Lung (tissue), 12 donors: ENCODE measurements around the gene COMT. TPM values are rescaled to one million over a fixed set of nuclear protein-coding genes. Genes with fewer than 3 reads are reported as not detected.

Experiments
- ATAC-seq: fragments of 200-7000 bp; cut with Tn5 transposase; one replicate; pipeline ENCODE4 v1.9.1; 2020; ENCODE audit warnings: moderate number of reproducible peaks; ENCODE audit not compliant: insufficient read depth, low FRiP score
- DNase-seq, 3 donors: peaks; one replicate each; pipeline ENCODE4 v3.0.0-alpha.2; 2013 to 2017
- H3K27ac ChIP-seq, 2 donors: one replicate each; pipeline ENCODE4 v1.5.1; 2013; ENCODE audit warnings: mild to moderate bottlenecking in 2 of 2, moderate library complexity in 2 of 2, control low read depth in 1 of 2, inconsistent platforms in 1 of 2, low read depth in 1 of 2, low read length in 1 of 2
- H3K27me3 ChIP-seq, 3 donors: one replicate each; pipeline ENCODE4 v1.5.1; 2013; ENCODE audit warnings: low read length in 2 of 3; ENCODE audit not compliant: control insufficient read depth in 3 of 3, insufficient read depth in 3 of 3
- H3K36me3 ChIP-seq, 4 donors: one replicate each; pipeline ENCODE4 v1.5.1; 2013; ENCODE audit warnings: low read length in 4 of 4, mild to moderate bottlenecking in 1 of 4, moderate library complexity in 1 of 4; ENCODE audit not compliant: control insufficient read depth in 4 of 4, insufficient read depth in 4 of 4
- H3K4me1 ChIP-seq, 5 donors: one replicate each; pipeline ENCODE4 v1.5.1; 2013; ENCODE audit warnings: low read length in 5 of 5, mild to moderate bottlenecking in 2 of 5, moderate library complexity in 1 of 5; ENCODE audit not compliant: control insufficient read depth in 5 of 5, insufficient read depth in 5 of 5
- H3K4me3 ChIP-seq: one replicate; pipeline ENCODE4 v1.5.1; 2013; ENCODE audit warnings: mild to moderate bottlenecking, control low read depth, moderate library complexity
- H3K9ac ChIP-seq, 2 donors: one replicate each; pipeline ENCODE4 v1.5.1; 2013; ENCODE audit warnings: low read length in 2 of 2, control low read depth in 1 of 2; ENCODE audit not compliant: insufficient read depth in 1 of 2
- H3K9me3 ChIP-seq, 4 donors: one replicate each; pipeline ENCODE4 v1.5.1; 2013; ENCODE audit warnings: low read length in 3 of 4, mild to moderate bottlenecking in 1 of 4, moderate library complexity in 1 of 4; ENCODE audit not compliant: control insufficient read depth in 4 of 4, insufficient read depth in 3 of 4
- WGBS, 2 donors: extraction: QIAGEN DNeasy Blood & Tissue Kit; methylation state at CpG; one replicate each; pipeline ENCODE4 v1.1.7; 2013; 5-methylcytosine and 5-hydroxymethylcytosine counted together
- polyA plus RNA-seq, 2 donors: library from polyadenylated mRNA; stranded (reverse); fragments of 200-250 nt; gene quantifications; one replicate each; pipeline ENCODE4 v1.2.1, GENCODE V29; 2013
- total RNA-seq, 2 donors: library from RNA; depleted of rRNA in 1 of 2; stranded (reverse); fragments of >200 nt in 1 of 2; gene quantifications; one replicate each; pipeline ENCODE4 v1.2.1, GENCODE V29; 2014 to 2021
- TF ChIP-seq, protein P1 (sequence below): IDR thresholded peaks from 2 replicates; pipeline ENCODE4 v1.5.1; 2012; ENCODE audit warnings: mild to moderate bottlenecking; ENCODE audit errors: control extremely low read depth, extremely low read depth
- donor health status: control.
- donor health status: control.
- donor health status: Bipolar disorder and iron deficiency.
- donor health status: healthy.
- donor health status: DM: yes; HTN: yes; CAD: no.

The COMT gene
- total and polyA plus RNA-seq, 4 donors: 147 to 272 (median 208) TPM

DNA sequence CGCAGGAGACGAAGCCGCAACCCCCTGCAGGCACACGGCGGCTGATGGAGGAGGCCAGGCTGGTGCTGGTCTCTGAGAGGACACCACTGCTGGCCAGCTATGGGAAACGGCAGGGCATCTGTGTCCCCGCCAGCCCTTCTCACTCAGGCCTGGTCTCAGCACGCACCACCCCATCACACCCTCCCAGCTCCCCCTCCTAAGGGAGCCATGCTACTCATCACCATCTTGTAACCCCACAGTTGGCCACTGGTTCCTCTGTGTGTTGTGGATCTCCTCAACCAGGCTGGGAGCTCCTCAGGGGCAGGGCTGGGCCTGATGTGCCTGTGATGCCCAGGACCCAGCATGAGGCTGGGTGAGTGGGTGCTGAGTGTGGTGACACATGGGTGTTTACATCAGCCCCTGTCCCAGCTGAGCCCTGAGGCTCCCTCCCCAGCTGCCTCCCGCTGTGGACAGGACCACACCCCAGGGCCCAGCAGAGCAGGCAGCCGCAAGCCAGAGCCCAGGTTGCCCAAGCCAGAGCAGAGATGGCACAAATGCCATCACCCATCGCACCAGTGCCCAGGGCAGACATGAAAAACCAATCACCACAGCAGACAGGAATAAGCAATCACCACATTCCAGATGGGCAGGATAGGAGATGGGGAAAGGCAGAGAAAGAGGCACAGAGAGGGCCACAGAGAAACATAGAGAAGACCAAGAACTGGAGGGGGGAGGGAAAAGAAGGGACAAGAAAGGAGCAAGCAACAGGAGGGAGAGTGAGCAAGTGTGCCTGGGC, 66.8 kb downstream of the COMT start:
- Histone ChIP-seq H3K4me1 (peaks cover 0 to 4% (median 3%) of the 10 kb centered on the region in 5 donors), H3K27me3 (no peaks in the 10 kb centered on the region), H3K27ac (no peak overlapping the region), H3K36me3 (no peaks in the 10 kb centered on the region), H3K4me3 (no peak overlapping the region), H3K9me3 (peaks cover 0 to 3% (median under 1%) of the 10 kb centered on the region in 4 donors), H3K9ac (no peak overlapping the region)
- WGBS, 2 donors: 89 to 91% methylated on average over 11 of the region's 11 CpGs
- no peak for DNase-seq
- ATAC-seq: no peak
- TF ChIP-seq, protein P1, sequence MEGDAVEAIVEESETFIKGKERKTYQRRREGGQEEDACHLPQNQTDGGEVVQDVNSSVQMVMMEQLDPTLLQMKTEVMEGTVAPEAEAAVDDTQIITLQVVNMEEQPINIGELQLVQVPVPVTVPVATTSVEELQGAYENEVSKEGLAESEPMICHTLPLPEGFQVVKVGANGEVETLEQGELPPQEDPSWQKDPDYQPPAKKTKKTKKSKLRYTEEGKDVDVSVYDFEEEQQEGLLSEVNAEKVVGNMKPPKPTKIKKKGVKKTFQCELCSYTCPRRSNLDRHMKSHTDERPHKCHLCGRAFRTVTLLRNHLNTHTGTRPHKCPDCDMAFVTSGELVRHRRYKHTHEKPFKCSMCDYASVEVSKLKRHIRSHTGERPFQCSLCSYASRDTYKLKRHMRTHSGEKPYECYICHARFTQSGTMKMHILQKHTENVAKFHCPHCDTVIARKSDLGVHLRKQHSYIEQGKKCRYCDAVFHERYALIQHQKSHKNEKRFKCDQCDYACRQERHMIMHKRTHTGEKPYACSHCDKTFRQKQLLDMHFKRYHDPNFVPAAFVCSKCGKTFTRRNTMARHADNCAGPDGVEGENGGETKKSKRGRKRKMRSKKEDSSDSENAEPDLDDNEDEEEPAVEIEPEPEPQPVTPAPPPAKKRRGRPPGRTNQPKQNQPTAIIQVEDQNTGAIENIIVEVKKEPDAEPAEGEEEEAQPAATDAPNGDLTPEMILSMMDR: no peak

DNA sequence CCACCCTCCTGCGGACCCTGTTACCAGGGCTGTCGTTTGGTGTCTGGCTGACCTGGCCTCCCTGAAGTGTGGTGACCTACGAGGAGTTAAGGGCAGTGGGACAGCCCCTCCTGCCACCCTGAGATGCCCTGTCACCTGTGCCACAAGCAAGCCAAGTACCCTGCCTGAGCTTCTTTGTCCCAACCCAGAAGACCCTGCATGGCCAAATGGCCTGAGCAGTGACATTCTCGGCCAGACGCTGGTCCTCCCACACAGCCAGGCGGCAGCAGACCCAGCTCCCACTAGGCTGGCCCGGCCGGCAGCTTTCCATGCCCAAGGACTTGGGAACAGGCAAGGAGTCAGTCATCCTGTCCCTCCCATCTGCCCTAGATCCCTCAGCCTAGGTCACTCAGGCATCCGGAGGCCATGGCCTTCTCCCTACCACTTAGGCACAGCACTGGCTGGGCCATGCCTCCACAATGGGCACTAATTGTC, 67.5 kb downstream of the COMT start:
- no peaks in the 10 kb centered on the region for H3K27me3 ChIP-seq
- WGBS, 2 donors: 93 to 99% methylated on average over 9 of the region's 9 CpGs
- peaks cover 0 to 3% (median under 1%) of the 10 kb centered on the region in 4 donors for H3K9me3 ChIP-seq
- ATAC-seq (no peak), DNase-seq (no peak)
- H3K4me3 ChIP-seq: no peak overlapping the region
- H3K4me1 ChIP-seq: peaks cover 0 to 7% (median 3%) of the 10 kb centered on the region in 5 donors
- H3K9ac ChIP-seq: no peak overlapping the region
- TF ChIP-seq, protein P1: no peak
- H3K36me3 ChIP-seq: no peaks in the 10 kb centered on the region
- no peak overlapping the region for H3K27ac ChIP-seq

DNA sequence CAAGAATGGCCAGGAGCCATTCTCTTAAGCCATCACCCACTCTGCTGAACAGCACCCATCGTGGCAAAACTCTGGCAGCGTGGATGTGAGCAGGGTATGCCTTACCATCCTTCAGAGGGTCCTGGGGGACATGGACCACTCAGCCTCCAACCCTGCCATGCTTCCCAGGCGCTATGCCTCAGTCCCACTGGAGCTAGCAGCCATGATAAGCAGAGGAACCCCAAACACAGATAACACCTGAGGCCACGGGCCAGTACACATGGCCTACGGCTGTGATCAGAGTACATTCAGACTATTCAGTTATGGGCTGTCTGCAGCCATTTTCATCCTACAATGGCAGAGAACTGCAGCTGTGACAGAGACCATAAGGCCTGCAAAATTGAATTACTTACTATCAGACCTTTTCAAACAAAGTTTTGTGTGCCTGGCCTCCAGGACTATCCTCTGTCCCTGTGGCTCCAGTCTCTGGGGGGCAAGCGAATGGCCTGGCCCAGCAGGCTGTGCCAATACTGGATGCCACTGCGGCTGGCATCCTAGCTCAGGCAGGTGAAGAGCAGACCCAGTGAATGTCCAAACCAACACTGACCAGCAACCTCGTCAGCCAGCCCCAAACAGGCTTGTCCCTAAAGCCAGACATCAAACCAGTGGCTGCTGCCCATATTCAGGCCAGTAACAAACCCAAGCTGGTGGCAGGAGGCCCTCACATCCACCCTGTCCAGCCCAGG, 68.2 kb downstream of the COMT start:
- no peak overlapping the region for H3K4me3 ChIP-seq
- ATAC-seq (no peak), DNase-seq (no peak)
- H3K9ac ChIP-seq: no peak overlapping the region
- H3K4me1 ChIP-seq: peaks cover 0 to 7% (median 3%) of the 10 kb centered on the region in 5 donors
- WGBS, 2 donors: 94 to 98% methylated on average over 8 of the region's 8 CpGs
- peaks cover 0 to 1% (median under 1%) of the 10 kb centered on the region in 4 donors for H3K9me3 ChIP-seq
- H3K27me3 ChIP-seq: no peaks in the 10 kb centered on the region
- no peak overlapping the region for H3K27ac ChIP-seq
- TF ChIP-seq, protein P1: no peak
- H3K36me3 ChIP-seq: no peaks in the 10 kb centered on the region
